Astrocyte of the spinal cord (primary cell): Measurements from ENCODE around the gene RFX8.

Source experiments
- DNase-seq: peaks from one replicate; pipeline ENCODE4 v3.0.0; 2011; ENCODE audit warnings: low read depth, low spot score
- H3K4me3 ChIP-seq: 2 replicates; pipeline ENCODE4 v1.5.1; 2011; ENCODE audit warnings: low read depth, mild to moderate bottlenecking, low read length, moderate library complexity
- in situ Hi-C: cut with HindIII; loops from 2 replicates; pipeline ENCODE4 v1.10.0; 2017; ENCODE audit warnings: low sequenced_read_pairs
- TF ChIP-seq, protein P1 (sequence below): IDR thresholded peaks from 2 replicates; pipeline ENCODE4 v1.5.1; 2012; ENCODE audit warnings: low read depth, mild to moderate bottlenecking, low read length, inconsistent platforms

Gene RFX8

DNA sequence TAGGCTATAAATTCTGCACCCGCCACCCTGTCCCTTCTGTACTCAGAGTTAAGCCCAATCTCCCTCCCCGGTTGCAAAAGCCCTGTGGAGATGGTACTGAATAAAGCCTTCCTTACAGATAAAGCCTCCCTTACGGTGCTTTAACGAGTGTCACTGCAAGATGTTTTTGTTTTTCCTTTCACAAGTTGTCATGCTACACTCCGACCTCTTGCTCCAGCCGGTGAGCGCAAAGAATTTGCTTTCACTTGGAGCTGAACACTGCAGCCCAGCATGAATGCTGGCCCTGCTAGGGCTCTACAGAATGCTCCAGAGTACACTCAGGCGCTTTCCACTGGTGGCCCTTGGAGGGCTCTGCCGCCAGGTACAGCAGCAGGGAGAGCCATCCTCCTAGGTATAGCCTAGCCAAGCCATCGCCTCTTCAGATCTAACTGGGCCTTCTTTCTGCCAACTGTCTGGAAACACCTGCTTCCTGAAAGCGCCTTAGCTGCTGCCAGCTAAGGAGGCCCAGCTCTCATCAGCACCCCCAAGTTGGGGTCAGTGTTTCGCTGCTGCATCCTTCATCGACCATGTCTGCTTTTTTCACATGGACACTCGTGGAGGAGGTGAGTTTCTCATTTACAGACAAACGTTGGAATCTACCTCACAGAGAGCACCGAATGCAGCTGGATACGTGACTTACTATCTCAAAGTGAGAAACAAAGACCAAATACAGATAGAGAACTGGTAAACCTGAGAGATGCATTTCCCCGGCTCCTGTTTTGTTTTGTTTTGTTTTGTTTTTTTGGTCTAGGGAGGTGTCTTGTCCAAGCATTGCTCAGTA lies 74.2 kb downstream of the RFX8 start:
- H3K4me3 ChIP-seq, result no peak overlapping the region
- TF ChIP-seq, protein P1, sequence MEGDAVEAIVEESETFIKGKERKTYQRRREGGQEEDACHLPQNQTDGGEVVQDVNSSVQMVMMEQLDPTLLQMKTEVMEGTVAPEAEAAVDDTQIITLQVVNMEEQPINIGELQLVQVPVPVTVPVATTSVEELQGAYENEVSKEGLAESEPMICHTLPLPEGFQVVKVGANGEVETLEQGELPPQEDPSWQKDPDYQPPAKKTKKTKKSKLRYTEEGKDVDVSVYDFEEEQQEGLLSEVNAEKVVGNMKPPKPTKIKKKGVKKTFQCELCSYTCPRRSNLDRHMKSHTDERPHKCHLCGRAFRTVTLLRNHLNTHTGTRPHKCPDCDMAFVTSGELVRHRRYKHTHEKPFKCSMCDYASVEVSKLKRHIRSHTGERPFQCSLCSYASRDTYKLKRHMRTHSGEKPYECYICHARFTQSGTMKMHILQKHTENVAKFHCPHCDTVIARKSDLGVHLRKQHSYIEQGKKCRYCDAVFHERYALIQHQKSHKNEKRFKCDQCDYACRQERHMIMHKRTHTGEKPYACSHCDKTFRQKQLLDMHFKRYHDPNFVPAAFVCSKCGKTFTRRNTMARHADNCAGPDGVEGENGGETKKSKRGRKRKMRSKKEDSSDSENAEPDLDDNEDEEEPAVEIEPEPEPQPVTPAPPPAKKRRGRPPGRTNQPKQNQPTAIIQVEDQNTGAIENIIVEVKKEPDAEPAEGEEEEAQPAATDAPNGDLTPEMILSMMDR, result no peak
- in situ Hi-C loops, result no loop called here
- no peak for DNase-seq

DNA sequence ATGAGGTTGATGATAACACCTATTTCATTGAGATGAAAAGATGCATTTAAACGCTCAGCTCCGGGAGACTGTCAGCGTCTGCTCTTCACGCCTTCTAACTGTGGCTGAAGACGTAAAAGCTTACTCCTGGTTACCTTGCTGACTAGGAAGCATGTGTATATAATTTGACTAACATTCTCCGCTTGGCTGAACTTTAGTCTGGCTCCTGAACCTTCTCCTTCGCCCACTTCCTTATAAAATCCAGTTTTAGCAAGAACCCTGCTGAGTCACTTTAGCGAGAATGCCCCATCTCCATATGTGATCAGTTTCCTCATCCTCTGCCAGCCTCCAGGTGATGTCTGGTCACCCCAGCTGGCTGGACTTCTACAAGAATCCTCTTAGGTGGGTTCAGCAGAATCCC lies 74.9 kb downstream of the RFX8 start:
- no peak overlapping the region for H3K4me3 ChIP-seq
- DNase-seq, result no peak
- TF ChIP-seq, protein P1, result no peak
- in situ Hi-C loops, result no loop called here

DNA sequence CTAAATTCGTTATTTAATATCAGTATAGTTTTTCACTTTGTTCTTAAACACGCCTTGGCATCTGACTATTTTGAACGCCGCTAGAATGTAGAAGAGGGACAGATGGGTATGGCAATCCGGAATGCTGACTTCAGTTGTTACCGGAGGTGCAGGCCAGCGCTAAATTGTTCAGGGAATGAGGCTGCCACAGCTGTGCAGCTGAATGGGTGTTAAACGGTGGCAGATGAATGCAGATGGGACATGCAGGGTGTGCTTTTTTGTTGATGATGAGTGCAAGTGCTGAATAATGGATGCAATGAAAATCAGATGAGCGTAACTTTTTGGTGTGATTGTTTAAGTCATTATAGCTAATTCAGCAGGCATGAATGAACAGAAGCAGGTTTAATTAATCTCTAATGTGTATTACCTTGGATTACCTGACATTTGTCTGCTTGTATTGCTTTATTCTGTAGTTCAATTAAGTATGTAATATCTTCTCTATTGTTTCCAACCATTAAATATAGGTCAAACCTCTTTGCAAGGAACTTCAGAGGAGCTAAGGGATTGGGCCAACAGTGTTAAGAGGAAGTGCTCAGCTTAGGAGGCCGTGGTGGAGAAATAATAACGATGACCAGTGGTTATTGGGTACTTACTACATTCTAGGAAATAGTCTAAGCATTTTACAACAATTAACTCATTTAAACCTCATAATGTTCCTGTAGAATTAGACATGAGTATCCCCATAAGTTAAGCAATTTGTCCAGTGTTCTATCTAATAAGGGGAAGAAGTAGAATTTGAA lies 75.7 kb downstream of the RFX8 start:
- no peak overlapping the region for H3K4me3 ChIP-seq
- no peak for DNase-seq
- in situ Hi-C loops, result no loop called here
- TF ChIP-seq, protein P1, result no peak

DNA sequence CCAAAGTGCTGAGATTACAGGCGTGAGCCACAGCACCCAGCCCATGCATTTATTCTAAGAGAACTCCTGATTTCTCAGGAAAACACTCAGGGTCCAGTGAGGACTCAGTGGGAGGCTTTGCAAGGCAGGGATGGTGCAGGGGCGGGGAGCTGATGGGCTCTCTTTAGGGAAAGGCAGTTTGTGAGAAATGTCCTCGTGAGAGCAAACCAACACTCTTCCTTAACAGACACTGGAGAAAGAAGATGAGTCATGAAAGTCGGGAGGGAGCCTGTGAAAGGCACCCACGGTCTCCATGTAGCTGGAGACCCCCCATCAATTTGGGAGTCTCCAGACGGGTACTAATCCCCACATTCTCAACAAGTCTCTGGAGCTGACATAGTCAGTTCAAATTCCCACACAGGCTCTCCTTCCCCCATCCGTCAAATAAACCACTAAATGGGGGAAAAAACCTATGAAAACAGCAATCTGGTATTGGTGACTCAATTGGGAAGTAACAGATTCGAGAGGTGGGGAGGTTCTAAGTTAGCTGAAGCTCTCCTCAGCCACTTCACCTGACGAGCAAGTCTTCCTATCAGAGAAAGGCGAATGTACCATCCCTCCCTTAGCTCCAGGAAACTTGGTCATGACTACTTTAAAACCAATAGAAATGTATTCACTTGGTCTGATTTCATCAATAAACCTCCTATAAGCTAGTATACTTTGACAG lies 76.6 kb downstream of the RFX8 start:
- TF ChIP-seq, protein P1, result no peak
- no peak for DNase-seq
- H3K4me3 ChIP-seq, result no peak overlapping the region
- in situ Hi-C loops, result no loop called here

DNA sequence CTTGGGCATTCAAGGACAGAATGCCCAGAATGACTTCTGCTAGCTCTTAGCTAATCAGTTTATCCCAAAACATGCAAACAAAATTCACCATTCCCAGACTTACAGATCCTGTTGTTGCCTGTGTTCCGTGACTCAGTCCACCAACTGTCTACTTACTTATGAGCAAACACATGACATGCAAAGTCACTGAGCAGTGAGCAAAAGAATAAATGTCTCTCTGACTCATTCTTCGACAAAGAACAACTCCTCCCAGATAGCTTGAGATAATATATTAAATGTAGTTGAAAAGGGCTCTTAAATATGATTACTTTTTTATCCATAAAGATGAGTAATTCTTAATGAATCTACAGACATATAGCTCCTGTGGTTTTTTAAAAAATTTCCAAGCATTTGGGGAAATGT lies 78.6 kb downstream of the RFX8 start:
- in situ Hi-C loops, result no loop called here
- DNase-seq, result peak; percentile 88
- TF ChIP-seq, protein P1, result no peak
- H3K4me3 ChIP-seq, result no peak overlapping the region

DNA sequence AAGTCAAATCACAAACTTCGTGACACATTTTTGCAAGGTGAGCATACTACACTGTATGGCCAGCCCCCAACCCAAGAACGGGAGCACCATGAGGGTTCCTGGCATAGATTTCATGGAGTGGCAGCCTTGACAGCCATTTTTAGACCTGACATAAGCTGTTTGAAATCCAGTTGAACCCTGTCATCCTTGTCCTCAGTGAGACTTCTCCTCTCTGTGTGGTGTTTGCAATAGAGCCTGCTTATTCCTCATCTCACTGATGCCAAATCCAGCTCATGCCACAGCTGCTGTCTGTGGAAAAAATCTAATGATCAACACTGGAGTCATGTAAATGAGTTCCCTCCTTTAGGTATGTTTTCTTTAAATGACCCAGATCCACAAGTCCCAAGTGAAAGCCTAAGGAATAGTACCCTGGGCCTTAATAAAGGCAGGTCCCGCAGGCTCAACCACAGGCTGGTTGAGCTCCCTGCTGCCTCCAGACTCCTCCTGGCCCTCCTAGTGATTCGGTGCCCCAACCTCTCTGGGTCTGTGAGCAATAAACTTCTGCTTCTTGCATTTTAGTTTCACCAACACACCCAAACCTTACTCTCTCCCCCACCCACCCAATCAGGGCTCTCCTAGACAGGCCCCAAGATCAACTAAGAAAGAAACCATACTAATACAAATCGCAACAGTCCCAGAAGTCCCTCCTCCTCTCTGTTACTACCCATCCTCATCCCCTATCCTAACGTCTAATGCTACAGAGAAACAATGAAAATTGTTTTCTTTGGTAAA lies 79.2 kb downstream of the RFX8 start:
- H3K4me3 ChIP-seq, result no peak overlapping the region
- no peak for DNase-seq
- in situ Hi-C loops, result no loop called here
- TF ChIP-seq, protein P1, result no peak
